MCF 10A (cell line): ENCODE measurements around the gene CAV1. TPM values are rescaled to one million over a fixed set of nuclear protein-coding genes. Genes with fewer than 3 reads are reported as not detected.
A peak's percentile ranks its signal among the peaks of the same experiment; 100 is the strongest.

Experiments
- BruUV-seq: library from RNA; stranded (reverse); fragments of 400-500 nt; replicated peaks from 2 replicates; lab custom pipeline; 2021; lab: Mats Ljungman, UMichigan
- CTCF ChIA-PET: fragments of 300-600 bp; sonication (Branson Sonifier 250); formaldehyde crosslinking; extraction: SDS; loops from one replicate; lab custom pipeline; 2021; ENCODE audit warnings: antibody characterized with exemption, inconsistent platforms; lab: Yijun Ruan, JAX
- POLR2A ChIA-PET: fragments of 300-600, 350-650 bp; sonication (Branson Sonifier 250); formaldehyde crosslinking; extraction: SDS; loops from one replicate; lab custom pipeline; 2020; ENCODE audit warnings: antibody characterized with exemption, inconsistent platforms; lab: Yijun Ruan, JAX
- DNase-seq: peaks from one replicate; pipeline ENCODE4 v3.0.0-alpha.2; 2018; ENCODE audit not compliant: unreplicated experiment
- H3K27ac Mint-ChIP-seq: one replicate; pipeline ENCODE4 v1.8.0; 2022; ENCODE audit warnings: mild to moderate bottlenecking, low read depth, mixed read lengths; ENCODE audit not compliant: unreplicated experiment
- H3K27me3 Mint-ChIP-seq: one replicate; pipeline ENCODE4 v1.8.0; 2022; ENCODE audit warnings: mixed read lengths; ENCODE audit not compliant: insufficient read depth, unreplicated experiment
- H3K36me3 Mint-ChIP-seq: one replicate; pipeline ENCODE4 v1.8.0; 2022; ENCODE audit warnings: mild to moderate bottlenecking, moderate library complexity, mixed read lengths; ENCODE audit not compliant: insufficient read depth, unreplicated experiment
- H3K4me1 Mint-ChIP-seq: one replicate; pipeline ENCODE4 v1.8.0; 2022; ENCODE audit warnings: mixed read lengths; ENCODE audit not compliant: insufficient read depth, unreplicated experiment
- H3K4me3 Mint-ChIP-seq: one replicate; pipeline ENCODE4 v1.8.0; 2022; ENCODE audit warnings: mild to moderate bottlenecking, moderate library complexity, mixed read lengths; ENCODE audit not compliant: unreplicated experiment
- H3K9me3 Mint-ChIP-seq: one replicate; pipeline ENCODE4 v1.8.0; 2022; ENCODE audit warnings: mixed read lengths; ENCODE audit not compliant: unreplicated experiment
- CTCF ChIP-seq: fragments of 200-600 bp; IDR thresholded peaks from one replicate; pipeline ENCODE4 v1.8.0; 2022; ENCODE audit warnings: antibody characterized with exemption, mild to moderate bottlenecking; ENCODE audit not compliant: unreplicated experiment
- intact Hi-C: fragments of 100-400 bp; cut with micrococcal nuclease; formaldehyde crosslinking; loops from 2 replicates; pipeline ENCODE4 v1.14.1; 2022
- total RNA-seq: library from RNA; stranded (reverse); gene quantifications from 2 replicates; pipeline ENCODE4 v1.2.3, GENCODE V29; 2022

CAV1 gene
- total RNA-seq, 1 experiment from 2014 or later, result 267 TPM

GRCh38 chr7:116571037-116571436, 46.2 kb downstream of the CAV1 start:
- BruUV-seq, result no TSS peak
- Mint-ChIP-seq H3K27me3 (no peaks in the 10 kb centered on the region), H3K9me3 (no peaks in the 10 kb centered on the region), H3K36me3 (peaks cover 5% of the 10 kb centered on the region), H3K4me1 (peaks cover 42% of the 10 kb centered on the region), H3K4me3 (peak overlapping the region; percentile 26), H3K27ac (peak overlapping the region; percentile 47)
- CTCF ChIA-PET, result interaction anchor here (0.6 to 3.4 kb wide), 4 partner anchors 10 to 130 kb away, joined by 3 to 18 read pairs (median 11); partner anchors contain the start of gene CAV1
- POLR2A ChIA-PET, result interaction anchor here (0.6 to 8.2 kb wide), 23 partner anchors 11 to 390 kb away, joined by 3 to 109 read pairs (median 4); partner anchors contain the start of gene TES
- intact Hi-C loops, result loop anchor here (5.0 kb wide), 2 partner anchors 44 to 214 kb away; partner anchors contain the start of gene CAV1
- TF ChIP-seq CTCF, result no peak
- DNase-seq, result peak; percentile 58

GRCh38 chr7:116571552-116571951, 46.7 kb downstream of the CAV1 start:
- ChIA-PET CTCF (interaction anchor here (0.7 to 3.4 kb wide), 4 partner anchors 10 to 1765 kb away, joined by 3 to 17 read pairs (median 7); no protein-coding TSS in a partner anchor), POLR2A (interaction anchor here (0.7 to 8.2 kb wide), 21 partner anchors 10 to 360 kb away, joined by 3 to 109 read pairs (median 6); no protein-coding TSS in a partner anchor)
- H3K4me1 Mint-ChIP-seq, result peaks cover 45% of the 10 kb centered on the region
- no TSS peak for BruUV-seq
- TF ChIP-seq CTCF, result no peak
- no peaks in the 10 kb centered on the region for H3K27me3 Mint-ChIP-seq
- peak; percentile 77 for DNase-seq
- H3K9me3 Mint-ChIP-seq, result no peaks in the 10 kb centered on the region
- peaks cover 5% of the 10 kb centered on the region for H3K36me3 Mint-ChIP-seq
- intact Hi-C loops, result loop anchor here (5.0 kb wide), 2 partner anchors 44 to 214 kb away; partner anchors contain the start of gene CAV1
- no peak overlapping the region for H3K4me3 Mint-ChIP-seq
- H3K27ac Mint-ChIP-seq, result peak overlapping the region; percentile 47

- no peak for DNase-seq
- no peaks in the 10 kb centered on the region for H3K27me3 Mint-ChIP-seq
- peaks cover 5% of the 10 kb centered on the region for H3K36me3 Mint-ChIP-seq
- intact Hi-C loops, result loop anchor here (5.0 kb wide), 2 partner anchors 45 to 215 kb away; partner anchors contain the start of gene CAV1
- peaks cover 50% of the 10 kb centered on the region for H3K4me1 Mint-ChIP-seq
- peak overlapping the region; percentile 47 for H3K27ac Mint-ChIP-seq
- ChIA-PET POLR2A (interaction anchor here (1.3 to 8.2 kb wide), 11 partner anchors 10 to 300 kb away, joined by 3 to 109 read pairs (median 11); no protein-coding TSS in a partner anchor), CTCF (interaction anchor here (0.7 to 3.4 kb wide), 5 partner anchors 14 to 1764 kb away, joined by 3 to 17 read pairs (median 5); no protein-coding TSS in a partner anchor)
- TF ChIP-seq CTCF, result no peak
- no TSS peak for BruUV-seq
- H3K4me3 Mint-ChIP-seq, result no peak overlapping the region
- H3K9me3 Mint-ChIP-seq, result no peaks in the 10 kb centered on the region
Observed at GRCh38 chr7:116572036-116572435, 47.2 kb downstream of the CAV1 start.

GRCh38 chr7:116573541-116573940, 48.7 kb downstream of the CAV1 start:
- no TSS peak for BruUV-seq
- no peak overlapping the region for H3K27ac Mint-ChIP-seq
- no peak for TF ChIP-seq CTCF
- no peaks in the 10 kb centered on the region for H3K27me3 Mint-ChIP-seq
- ChIA-PET CTCF (interaction anchor here (0.6 to 3.1 kb wide), 5 partner anchors 16 to 314 kb away, joined by 3 to 10 read pairs (median 4); no protein-coding TSS in a partner anchor), POLR2A (interaction anchor here (0.9 to 8.2 kb wide), 9 partner anchors 8 to 314 kb away, joined by 3 to 109 read pairs (median 5); no protein-coding TSS in a partner anchor)
- DNase-seq, result no peak
- H3K9me3 Mint-ChIP-seq, result no peaks in the 10 kb centered on the region
- intact Hi-C loops, result loop anchor here (5.0 kb wide), 2 partner anchors 46 to 216 kb away; partner anchors contain the start of gene CAV1
- no peak overlapping the region for H3K4me3 Mint-ChIP-seq
- peaks cover 55% of the 10 kb centered on the region for H3K4me1 Mint-ChIP-seq
- peaks cover 5% of the 10 kb centered on the region for H3K36me3 Mint-ChIP-seq
